Astrocyte (in vitro differentiated cells and primary cell): ENCODE results near the gene ZNF18.

Experiments used
- CTCF ChIP-seq: IDR thresholded peaks from 2 replicates; pipeline ENCODE4 v1.5.1; 2011; ENCODE audit warnings: low read depth, mild to moderate bottlenecking, inconsistent platforms, low read length, moderate library complexity; ENCODE audit not compliant: insufficient read depth
- EZH2 ChIP-seq: IDR thresholded peaks from 2 replicates; pipeline ENCODE4 v1.6.1; 2012; ENCODE audit warnings: mild to moderate bottlenecking, low read length, inconsistent platforms; ENCODE audit not compliant: insufficient read depth

DNA sequence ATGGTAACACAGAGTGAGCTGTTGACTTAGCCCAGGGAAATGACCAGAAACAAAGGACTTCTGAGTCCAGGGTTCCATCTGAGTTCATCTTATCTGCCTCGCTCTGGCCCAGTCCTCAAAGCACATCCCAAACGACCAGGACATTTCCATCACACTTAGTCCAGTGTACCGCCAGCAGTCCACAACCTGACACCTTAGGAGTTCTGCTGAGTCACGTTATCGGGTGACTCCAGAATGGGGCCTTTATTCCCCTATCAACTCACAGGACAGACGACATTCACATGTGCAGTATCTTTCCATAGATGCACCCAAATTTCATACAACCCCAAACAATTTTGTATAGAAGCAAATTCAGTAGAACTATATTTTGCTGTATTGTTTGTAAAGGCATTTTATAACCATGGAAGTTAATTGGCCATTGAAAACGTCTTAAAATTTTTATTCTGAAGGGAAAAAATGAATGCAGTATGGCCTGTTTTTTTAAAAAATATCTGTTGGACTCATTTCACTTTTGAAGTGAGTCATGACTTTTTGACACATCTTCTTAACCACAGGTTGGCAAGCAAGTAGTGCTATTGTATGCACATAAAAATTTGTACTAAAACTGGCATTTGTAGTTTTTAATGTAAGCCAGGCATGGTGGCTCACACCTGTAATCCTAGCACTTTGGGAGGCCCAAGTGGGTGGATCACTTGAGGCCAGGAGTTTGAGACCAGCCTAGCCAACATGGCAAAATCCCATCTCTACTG lies 46.3 kb downstream of the ZNF18 start:
- TF ChIP-seq CTCF: no peak
- TF ChIP-seq EZH2: no peak
